Measurements from ENCODE around the gene PIAS4. TPM values are rescaled to one million over a fixed set of nuclear protein-coding genes. Genes with fewer than 3 reads are reported as not detected.

Gene PIAS4
- total RNA-seq, 1 experiment from 2014 or later, result 29.3 TPM

GRCh38 chr19:4086411-4086867 lies 78.9 kb downstream of the PIAS4 start:
- H3K36me3 Mint-ChIP-seq (ENCODE audit: insufficient read depth, unreplicated experiment), result peaks cover 32% of the 10 kb centered on the region
- no peaks in the 10 kb centered on the region for H3K27me3 Mint-ChIP-seq (ENCODE audit: unreplicated experiment)
- intact Hi-C loops (cut with micrococcal nuclease; ENCODE audit: unreplicated experiment), result no loop called here
- H3K27ac Mint-ChIP-seq (ENCODE audit: unreplicated experiment), result no peak overlapping the region
- no peak for DNase-seq
- no peaks in the 10 kb centered on the region for H3K4me1 Mint-ChIP-seq (ENCODE audit: low read depth, unreplicated experiment)
- no peak overlapping the region for H3K4me3 Mint-ChIP-seq (ENCODE audit: low read depth, unreplicated experiment)
- BruUV-seq (replicated peaks), result no TSS peak
- TF ChIP-seq CTCF (IDR thresholded peaks at IDR 0.05; ENCODE audit: unreplicated experiment), result no peak
- CTCF ChIA-PET, result no interaction called here
- H3K9me3 Mint-ChIP-seq (ENCODE audit: low read depth, unreplicated experiment), result no peaks in the 10 kb centered on the region

GRCh38 chr19:4087787-4088679 lies 80.5 kb downstream of the PIAS4 start:
- H3K36me3 Mint-ChIP-seq (ENCODE audit: insufficient read depth, unreplicated experiment), result peaks cover 33% of the 10 kb centered on the region
- H3K27me3 Mint-ChIP-seq (ENCODE audit: unreplicated experiment), result no peaks in the 10 kb centered on the region
- peak overlapping the region; percentile 44 for H3K27ac Mint-ChIP-seq (ENCODE audit: unreplicated experiment)
- H3K4me1 Mint-ChIP-seq (ENCODE audit: low read depth, unreplicated experiment), result no peaks in the 10 kb centered on the region
- DNase-seq, result no peak
- CTCF ChIA-PET, result interaction anchor here (0.6 kb wide), 1 partner anchor 832 kb away, joined by 3 read pairs; no protein-coding TSS in a partner anchor
- no peak for TF ChIP-seq CTCF (IDR thresholded peaks at IDR 0.05; ENCODE audit: unreplicated experiment)
- H3K4me3 Mint-ChIP-seq (ENCODE audit: low read depth, unreplicated experiment), result no peak overlapping the region
- intact Hi-C loops (cut with micrococcal nuclease; ENCODE audit: unreplicated experiment), result no loop called here
- no peaks in the 10 kb centered on the region for H3K9me3 Mint-ChIP-seq (ENCODE audit: low read depth, unreplicated experiment)
- BruUV-seq (replicated peaks), result no TSS peak

- intact Hi-C loops (cut with micrococcal nuclease; ENCODE audit: unreplicated experiment), result no loop called here
- H3K9me3 Mint-ChIP-seq (ENCODE audit: low read depth, unreplicated experiment), result no peaks in the 10 kb centered on the region
- H3K27me3 Mint-ChIP-seq (ENCODE audit: unreplicated experiment), result no peaks in the 10 kb centered on the region
- no peak for TF ChIP-seq CTCF (IDR thresholded peaks at IDR 0.05; ENCODE audit: unreplicated experiment)
- no peaks in the 10 kb centered on the region for H3K4me1 Mint-ChIP-seq (ENCODE audit: low read depth, unreplicated experiment)
- H3K4me3 Mint-ChIP-seq (ENCODE audit: low read depth, unreplicated experiment), result no peak overlapping the region
- H3K27ac Mint-ChIP-seq (ENCODE audit: unreplicated experiment), result no peak overlapping the region
- DNase-seq, result no peak
- CTCF ChIA-PET, result interaction anchor here (0.7 kb wide), 1 partner anchor 824 kb away, joined by 6 read pairs; no protein-coding TSS in a partner anchor
- peaks cover 36% of the 10 kb centered on the region for H3K36me3 Mint-ChIP-seq (ENCODE audit: insufficient read depth, unreplicated experiment)
- BruUV-seq (replicated peaks), result no TSS peak
Observed at GRCh38 chr19:4088975-4089374, 81.4 kb downstream of the PIAS4 start.

Small RNA genes within 50 kb of the gene (microRNA-seq; reads per million reads assigned to microRNA genes)
- not detected for gene MIR637

Other genes with a start within 250 kb of the PIAS4 start
- 18.1 and 19.6 TPM in 2 replicates for gene APBA3, start 246.0 kb upstream of the PIAS4 start, total RNA-seq (2022)
- gene MRPL54, start 245.1 kb upstream of the PIAS4 start, total RNA-seq (2022), result 26.1 and 31.0 TPM in 2 replicates
- not detected in 2 replicates for gene RAX2, start 235.5 kb upstream of the PIAS4 start, total RNA-seq (2022)
- gene MATK, start 221.4 kb upstream of the PIAS4 start, total RNA-seq (2022), result not detected in 2 replicates
- gene ZFR2, start 138.7 kb upstream of the PIAS4 start, total RNA-seq (2022), result not detected in 2 replicates
- gene ATCAY, start 127.1 kb upstream of the PIAS4 start, total RNA-seq (2022), result not detected in 2 replicates
- gene NMRK2, start 74.7 kb upstream of the PIAS4 start, total RNA-seq (2022), result not detected in 2 replicates
- gene DAPK3, start 36.6 kb upstream of the PIAS4 start, total RNA-seq (2022), result 46.3 and 50.9 TPM in 2 replicates
- gene EEF2, start 22.3 kb upstream of the PIAS4 start, total RNA-seq (2022), result 1,011 and 1,166 TPM in 2 replicates
- gene ZBTB7A, start 59.2 kb downstream of the PIAS4 start, total RNA-seq (2022), result 38.0 and 44.7 TPM in 2 replicates
- gene MAP2K2, start 116.4 kb downstream of the PIAS4 start, total RNA-seq (2022), result 113 and 114 TPM in 2 replicates
- 0.14 and 0.44 TPM in 2 replicates for gene CREB3L3, start 145.9 kb downstream of the PIAS4 start, total RNA-seq (2022)
- 22.9 and 26.6 TPM in 2 replicates for gene SIRT6, start 174.8 kb downstream of the PIAS4 start, total RNA-seq (2022)
- 0.76 and 1.4 TPM in 2 replicates for gene ANKRD24, start 175.0 kb downstream of the PIAS4 start, total RNA-seq (2022)
- 1.2 and 1.6 TPM in 2 replicates for gene EBI3, start 221.8 kb downstream of the PIAS4 start, total RNA-seq (2022)
- 7.8 and 10.4 TPM in 2 replicates for gene YJU2, start 239.3 kb downstream of the PIAS4 start, total RNA-seq (2022)

All from Calu3 (cell line).